K562 (cell line): ENCODE data around the gene PRAMEF12. TPM values are rescaled to one million over a fixed set of nuclear protein-coding genes. Genes with fewer than 3 reads are reported as not detected.
"Not testable (repeated sequence)": the region's sequence is repeated elsewhere in the genome, so short reads cannot be mapped to it uniquely, and the experiment has no call there.

ENCODE experiments used
- ATAC-seq: fragments of 200-7000 bp; cut with Tn5 transposase; 3 replicates; pipeline ENCODE4 v1.9.1; 2020; ENCODE audit warnings: moderate library complexity
- BruUV-seq: library from RNA; stranded (reverse); fragments of 400-500 nt; replicated peaks from 2 replicates; lab custom pipeline; 2021; lab: Mats Ljungman, UMichigan
- CTCF ChIA-PET: fragments of 300-600 bp; formaldehyde crosslinking; extraction: SDS; loops from one replicate; lab custom pipeline; 2021; ENCODE audit warnings: low intra/inter-chr PET ratio; lab: Yijun Ruan, JAX
- POLR2A ChIA-PET: fragments of 300-600, 350-650 bp; sonication (Branson Sonifier 250); formaldehyde crosslinking; extraction: SDS; loops from one replicate; lab custom pipeline; 2021; ENCODE audit warnings: antibody characterized with exemption, inconsistent platforms; lab: Yijun Ruan, JAX
- DNase-seq, 4 experiments: peaks; one replicate each; pipeline versions ENCODE4 v3.0.0 to v3.0.0-alpha.2; 2011 to 2018; ENCODE audit warnings: low spot score in 3 of 4, mixed read lengths in 3 of 4; ENCODE audit errors: extremely low read depth in 1 of 4
- FAIRE-seq: peaks from 2 replicates; lab custom pipeline; 2011; peaks lifted over from hg19 to GRCh38; lab: Jason Lieb, UNC
- H2AFZ ChIP-seq: 2 replicates; pipeline ENCODE4 v1.6.0; 2011; ENCODE audit warnings: low read depth, low read length, control low read depth, inconsistent platforms
- H3K27ac ChIP-seq: fragments of 200-600 bp; 3 replicates; pipeline ENCODE4 v1.8.0; 2011; ENCODE audit warnings: low read depth, mild to moderate bottlenecking, control low read depth, inconsistent platforms, low read length, moderate library complexity, mixed read lengths; ENCODE audit errors: extremely low read depth
- H3K27me3 ChIP-seq, 2 experiments: fragments of 300-600 bp in 1 of 2; 2 replicates in 1 of 2; 3 replicates in 1 of 2; pipeline versions ENCODE4 v1.6.0 to v1.8.0; 2011; ENCODE audit warnings: inconsistent platforms in 2 of 2, low read length in 2 of 2, mild to moderate bottlenecking in 1 of 2, mixed read lengths in 1 of 2, moderate library complexity in 1 of 2; ENCODE audit not compliant: control insufficient read depth in 2 of 2, insufficient read depth in 2 of 2
- H3K36me3 ChIP-seq: fragments of 300-600 bp; 3 replicates; pipeline ENCODE4 v1.8.0; 2011; ENCODE audit warnings: mild to moderate bottlenecking, low read length, inconsistent platforms; ENCODE audit not compliant: control insufficient read depth, insufficient read depth
- H3K4me1 ChIP-seq, 2 experiments: fragments of 200-600 bp in 1 of 2; replicated peaks in 1 of 2; 2 replicates in 1 of 2; 3 replicates in 1 of 2; pipeline versions ENCODE4 v1.5.1 to v1.8.0; 2011; ENCODE audit warnings: inconsistent platforms in 2 of 2, low read length in 2 of 2, mild to moderate bottlenecking in 1 of 2, mixed read lengths in 1 of 2, moderate library complexity in 1 of 2; ENCODE audit not compliant: control insufficient read depth in 2 of 2, insufficient read depth in 2 of 2
- H3K4me2 ChIP-seq: 2 replicates; pipeline ENCODE4 v1.6.1; 2011; ENCODE audit warnings: low read length, control low read depth, inconsistent platforms, mixed read lengths; ENCODE audit not compliant: insufficient read depth
- H3K4me3 ChIP-seq: fragments of 200-600 bp; sonication (generic), shearing (Covaris generic); 2 replicates; pipeline ENCODE4 v1.5.1; 2016; ENCODE audit warnings: control low read depth, inconsistent platforms
- H3K79me2 ChIP-seq: fragments of 200-600 bp; 3 replicates; pipeline ENCODE4 v1.8.0; 2011; ENCODE audit warnings: low read length, inconsistent platforms; ENCODE audit not compliant: control insufficient read depth, insufficient read depth
- H3K9ac ChIP-seq, 2 experiments: 2 replicates each; pipeline versions ENCODE4 v1.6.0 to v1.6.1; 2011; ENCODE audit warnings: low read depth in 2 of 2, low read length in 2 of 2, control low read depth in 1 of 2, inconsistent platforms in 1 of 2, mild to moderate bottlenecking in 1 of 2, mixed read lengths in 1 of 2; ENCODE audit not compliant: insufficient read depth in 1 of 2
- H3K9me1 ChIP-seq: one replicate; pipeline ENCODE4 v1.6.0; 2011; ENCODE audit warnings: inconsistent platforms, mild to moderate bottlenecking, low read length, moderate library complexity; ENCODE audit not compliant: control insufficient read depth, insufficient read depth
- H3K9me3 ChIP-seq: replicated peaks from 2 replicates; pipeline ENCODE4 v1.5.1; 2011; ENCODE audit warnings: low read depth, low read length, inconsistent platforms; ENCODE audit not compliant: control insufficient read depth, insufficient read depth
- H4K20me1 ChIP-seq: replicated peaks from 2 replicates; pipeline ENCODE4 v1.6.1; 2011; ENCODE audit warnings: low read length, inconsistent platforms, mixed read lengths; ENCODE audit not compliant: control insufficient read depth, insufficient read depth
- FOSL1 ChIP-seq: fragments of 200-800 bp; sonication (Bioruptor generic); conservative IDR thresholded peaks from 2 replicates; pipeline ENCODE4 v1.6.1; 2016; ENCODE audit warnings: missing genetic modification characterization, missing compliant biosample characterization
- STAT5A ChIP-seq: IDR thresholded peaks from 2 replicates; pipeline ENCODE4 v1.6.1; 2012; ENCODE audit warnings: low read length, inconsistent platforms, borderline replicate concordance
- ZBTB7A ChIP-seq: IDR thresholded peaks from 2 replicates; pipeline ENCODE4 v1.6.1; 2011; ENCODE audit warnings: low read depth, mild to moderate bottlenecking, low read length, moderate library complexity, borderline replicate concordance; ENCODE audit not compliant: control insufficient read depth
- whole genome bisulfite sequencing: fragments of 100-300 bp; shearing (Covaris generic); methylation state at CpG from one replicate; pipeline ENCODE4 v1.1.6; 2016; ENCODE audit warnings: low coverage, mixed read lengths; ENCODE audit not compliant: insufficient coverage; ENCODE audit errors: missing lambda C conversion rate; 5-methylcytosine and 5-hydroxymethylcytosine counted together
- in situ Hi-C: fragments of 300-500 bp; cut with MboI; formaldehyde crosslinking; loops from 4 replicates; pipeline ENCODE4 v1.15.0; 2018; ENCODE audit warnings: inconsistent platforms, mixed read lengths
- intact Hi-C: fragments of 100-400 bp; cut with micrococcal nuclease; formaldehyde crosslinking; loops from 2 replicates; pipeline ENCODE4 v1.14.2; 2022
- polyA plus RNA-seq, 8 experiments: library from polyadenylated mRNA; depleted of rRNA in 4 of 8; stranded (reverse) in 5 of 8; unstranded in 3 of 8; fragments of >200 nt; fragmentation: Nextera tagmentation in 2 of 8; fragmentation: Illumina TruSeq in 1 of 8; extraction: Ambion mirVana in 2 of 8; extraction: Trizol in 1 of 8; gene quantifications; 2 replicates each; pipeline versions ENCODE4 v1.2.1 to v1.2.3, GENCODE V29; 2011 to 2014; ENCODE audit warnings: inconsistent platforms in 1 of 8, missing spikeins in 1 of 8
- total RNA-seq, 7 experiments: library from RNA; depleted of rRNA in 6 of 7; stranded (reverse); fragments of >200 nt in 6 of 7; fragmentation: Illumina TruSeq in 2 of 7; extraction: Trizol in 2 of 7; gene quantifications; 2 replicates each; pipeline versions ENCODE4 v1.2.1 to v1.2.3, GENCODE V29; 2011 to 2021; ENCODE audit warnings: low replicate concordance in 1 of 7

PRAMEF12 gene
- total and polyA plus RNA-seq, 9 of the 15 experiments (the other 6 are each of a cell fraction or from before 2014, with no cell fraction given): not detected

DNA sequence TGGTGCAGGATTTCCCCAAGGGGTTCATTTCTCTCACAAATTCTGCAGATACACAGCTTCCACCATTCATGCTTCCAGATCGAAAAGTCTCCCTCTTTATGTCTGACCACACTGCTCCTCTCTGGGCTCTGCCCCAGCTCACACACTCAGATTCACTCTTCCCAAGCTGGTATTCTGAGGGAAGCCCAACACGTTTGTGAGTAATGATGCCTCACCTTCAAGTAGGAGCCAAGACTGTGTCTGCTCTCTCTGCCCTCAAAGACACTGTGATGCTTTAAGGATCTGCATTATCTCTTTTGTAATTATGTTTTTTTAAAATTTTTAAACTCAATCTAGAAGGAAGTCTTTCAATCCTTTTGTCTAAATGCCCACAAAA is 37.9 kb downstream of the PRAMEF12 start:
- FAIRE-seq: no peak
- no peaks in the 10 kb centered on the region for H3K79me2 ChIP-seq
- no TSS peak for BruUV-seq
- H3K4me3 ChIP-seq: no peak overlapping the region
- peak overlapping the region; percentile 59; the same call in 1 of the 3 replicates for H3K27ac ChIP-seq
- ChIA-PET POLR2A (no interaction called here), CTCF (no interaction called here)
- H3K4me1 ChIP-seq: peaks cover 0 to 23% of the 10 kb centered on the region in 2 experiments; a peak in 2 of 5 replicates
- intact Hi-C loops (no loop called here), in situ Hi-C loops (no loop called here)
- WGBS: 8% methylated on average over 2 of the region's 2 CpGs
- no peaks in the 10 kb centered on the region for H4K20me1 ChIP-seq
- H3K27me3 ChIP-seq: no peaks in the 10 kb centered on the region
- peak overlapping the region; percentile 66 for H3K4me2 ChIP-seq
- no peak overlapping the region for H3K9ac ChIP-seq
- no peaks in the 10 kb centered on the region for H3K36me3 ChIP-seq
- H2AFZ ChIP-seq: peak overlapping the region; percentile 79; the same call in 1 of the 2 replicates
- no peak for DNase-seq
- H3K9me1 ChIP-seq: no peaks in the 10 kb centered on the region
- peak; percentile 41 for ATAC-seq
- TF ChIP-seq STAT5A (no peak), FOSL1 (tag) (0 out of 2 replicates have a peak, but pooled peaks have one; percentile 0), ZBTB7A (no peak)
- TF ChIP-seq, all 486 proteins: peak for 1
- no peaks in the 10 kb centered on the region for H3K9me3 ChIP-seq

DNA sequence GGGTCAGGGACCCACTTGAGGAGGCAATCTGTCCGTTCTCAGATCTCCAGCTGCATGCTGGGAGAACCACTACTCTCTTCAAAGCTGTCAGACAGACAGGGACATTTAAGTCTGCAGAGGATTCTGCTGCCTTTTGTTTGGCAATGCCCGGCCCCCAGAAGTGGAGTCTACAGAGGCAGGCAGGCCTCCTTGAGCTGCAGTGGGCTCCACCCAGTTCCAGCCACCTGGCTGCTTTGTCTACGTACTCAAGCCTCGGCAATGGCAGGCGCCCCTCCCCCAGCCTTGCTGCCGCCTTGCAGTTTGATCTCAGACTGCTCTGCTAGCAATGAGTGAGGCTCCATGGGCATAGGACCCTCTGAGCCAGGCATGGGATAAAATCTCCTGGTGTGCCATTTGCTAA is 45.5 kb downstream of the PRAMEF12 start:
- ATAC-seq, H4K20me1 ChIP-seq, H3K9ac ChIP-seq, H3K9me1 ChIP-seq, H3K79me2 ChIP-seq, intact Hi-C loops, FAIRE-seq, H3K27me3 ChIP-seq, H3K4me3 ChIP-seq, DNase-seq, in situ Hi-C loops, H3K27ac ChIP-seq, H3K4me1 ChIP-seq, H3K9me3 ChIP-seq, H2AFZ ChIP-seq, H3K36me3 ChIP-seq, H3K4me2 ChIP-seq, BruUV-seq: not testable (repeated sequence)
- ChIA-PET CTCF (interaction anchor here (0.6 kb wide), 1 partner anchor 33 kb away, joined by 3 read pairs; no protein-coding TSS in a partner anchor), POLR2A (interaction anchor here (1.0 kb wide), 1 partner anchor 8 kb away, joined by 4 read pairs; no protein-coding TSS in a partner anchor)
- 1% methylated on average over 6 of the region's 6 CpGs for WGBS

Other genes starting within 250 kb of the PRAMEF12 start
Only the 7 nearest of the 12 such genes appear.
- not detected in 2 replicates for gene AADACL3, start 57.6 kb upstream of the PRAMEF12 start, total RNA-seq (2014; rRNA removed)
- gene AADACL3, start 57.6 kb upstream of the PRAMEF12 start, total RNA-seq (2014; rRNA removed; fragmentation: Illumina TruSeq; extraction: Trizol): not detected in 2 replicates
- not detected in 2 replicates for gene AADACL3, start 57.6 kb upstream of the PRAMEF12 start, total RNA-seq (2015; rRNA removed; fragmentation: Illumina TruSeq; extraction: Trizol)
- gene AADACL3, start 57.6 kb upstream of the PRAMEF12 start, total RNA-seq (2021): not detected in 2 replicates
- not detected in 2 replicates for gene AADACL3, start 57.6 kb upstream of the PRAMEF12 start, polyA plus RNA-seq (2011; rRNA removed)
- not detected in 2 replicates for gene AADACL3, start 57.6 kb upstream of the PRAMEF12 start, polyA plus RNA-seq (2014; fragmentation: Illumina TruSeq; extraction: Trizol)
- gene AADACL3, start 57.6 kb upstream of the PRAMEF12 start, polyA plus RNA-seq (2014; fragmentation: Nextera tagmentation; extraction: Ambion mirVana): not detected
- not detected in 2 replicates for gene AADACL3, start 57.6 kb upstream of the PRAMEF12 start, polyA plus RNA-seq (2014; rRNA removed)
- not detected in 2 replicates for gene CFAP107, start 27.5 kb upstream of the PRAMEF12 start, total RNA-seq (2014; rRNA removed)
- not detected in 2 replicates for gene CFAP107, start 27.5 kb upstream of the PRAMEF12 start, total RNA-seq (2014; rRNA removed; fragmentation: Illumina TruSeq; extraction: Trizol)
- not detected in 2 replicates for gene CFAP107, start 27.5 kb upstream of the PRAMEF12 start, total RNA-seq (2015; rRNA removed; fragmentation: Illumina TruSeq; extraction: Trizol)
- gene CFAP107, start 27.5 kb upstream of the PRAMEF12 start, total RNA-seq (2021): not detected in 2 replicates
- gene CFAP107, start 27.5 kb upstream of the PRAMEF12 start, polyA plus RNA-seq (2011; rRNA removed): not detected in 2 replicates
- not detected in 2 replicates for gene CFAP107, start 27.5 kb upstream of the PRAMEF12 start, polyA plus RNA-seq (2014; fragmentation: Illumina TruSeq; extraction: Trizol)
- gene CFAP107, start 27.5 kb upstream of the PRAMEF12 start, polyA plus RNA-seq (2014; fragmentation: Nextera tagmentation; extraction: Ambion mirVana): under 1 TPM in 1 of 2 experiments, not detected in 1; 0.03 TPM
- gene CFAP107, start 27.5 kb upstream of the PRAMEF12 start, polyA plus RNA-seq (2014; rRNA removed): 0.08 and 0.16 TPM in 2 replicates
- gene PRAMEF1, start 17.7 kb downstream of the PRAMEF12 start, total RNA-seq (2014; rRNA removed): not detected in 2 replicates
- gene PRAMEF1, start 17.7 kb downstream of the PRAMEF12 start, total RNA-seq (2014; rRNA removed; fragmentation: Illumina TruSeq; extraction: Trizol): not detected in 2 replicates
- not detected in 2 replicates for gene PRAMEF1, start 17.7 kb downstream of the PRAMEF12 start, total RNA-seq (2015; rRNA removed; fragmentation: Illumina TruSeq; extraction: Trizol)
- not detected in 2 replicates for gene PRAMEF1, start 17.7 kb downstream of the PRAMEF12 start, total RNA-seq (2021)
- gene PRAMEF1, start 17.7 kb downstream of the PRAMEF12 start, polyA plus RNA-seq (2011; rRNA removed): not detected in 2 replicates
- not detected in 2 replicates for gene PRAMEF1, start 17.7 kb downstream of the PRAMEF12 start, polyA plus RNA-seq (2014; fragmentation: Illumina TruSeq; extraction: Trizol)
- not detected for gene PRAMEF1, start 17.7 kb downstream of the PRAMEF12 start, polyA plus RNA-seq (2014; fragmentation: Nextera tagmentation; extraction: Ambion mirVana)
- not detected in 2 replicates for gene PRAMEF1, start 17.7 kb downstream of the PRAMEF12 start, polyA plus RNA-seq (2014; rRNA removed)
- gene PRAMEF11, start 57.7 kb downstream of the PRAMEF12 start, total RNA-seq (2014; rRNA removed): not detected in 2 replicates
- gene PRAMEF11, start 57.7 kb downstream of the PRAMEF12 start, total RNA-seq (2014; rRNA removed; fragmentation: Illumina TruSeq; extraction: Trizol): not detected in 2 replicates
- gene PRAMEF11, start 57.7 kb downstream of the PRAMEF12 start, total RNA-seq (2015; rRNA removed; fragmentation: Illumina TruSeq; extraction: Trizol): not detected in 2 replicates
- gene PRAMEF11, start 57.7 kb downstream of the PRAMEF12 start, total RNA-seq (2021): not detected in 2 replicates
- not detected in 2 replicates for gene PRAMEF11, start 57.7 kb downstream of the PRAMEF12 start, polyA plus RNA-seq (2011; rRNA removed)
- gene PRAMEF11, start 57.7 kb downstream of the PRAMEF12 start, polyA plus RNA-seq (2014; fragmentation: Illumina TruSeq; extraction: Trizol): not detected in 2 replicates
- not detected for gene PRAMEF11, start 57.7 kb downstream of the PRAMEF12 start, polyA plus RNA-seq (2014; fragmentation: Nextera tagmentation; extraction: Ambion mirVana)
- not detected in 2 replicates for gene PRAMEF11, start 57.7 kb downstream of the PRAMEF12 start, polyA plus RNA-seq (2014; rRNA removed)
- not detected in 2 replicates for gene HNRNPCL1, start 75.0 kb downstream of the PRAMEF12 start, total RNA-seq (2014; rRNA removed)
- gene HNRNPCL1, start 75.0 kb downstream of the PRAMEF12 start, total RNA-seq (2014; rRNA removed; fragmentation: Illumina TruSeq; extraction: Trizol): not detected in 2 replicates
- gene HNRNPCL1, start 75.0 kb downstream of the PRAMEF12 start, total RNA-seq (2015; rRNA removed; fragmentation: Illumina TruSeq; extraction: Trizol): not detected in 2 replicates
- not detected in 2 replicates for gene HNRNPCL1, start 75.0 kb downstream of the PRAMEF12 start, total RNA-seq (2021)
- gene HNRNPCL1, start 75.0 kb downstream of the PRAMEF12 start, polyA plus RNA-seq (2011; rRNA removed): 0.08 TPM in 1 of 2 replicates, not detected in the other
- gene HNRNPCL1, start 75.0 kb downstream of the PRAMEF12 start, polyA plus RNA-seq (2014; fragmentation: Illumina TruSeq; extraction: Trizol): not detected in 2 replicates
- gene HNRNPCL1, start 75.0 kb downstream of the PRAMEF12 start, polyA plus RNA-seq (2014; fragmentation: Nextera tagmentation; extraction: Ambion mirVana): not detected
- gene HNRNPCL1, start 75.0 kb downstream of the PRAMEF12 start, polyA plus RNA-seq (2014; rRNA removed): not detected in 2 replicates
- not detected in 2 replicates for gene PRAMEF2, start 83.3 kb downstream of the PRAMEF12 start, total RNA-seq (2014; rRNA removed)
- not detected in 2 replicates for gene PRAMEF2, start 83.3 kb downstream of the PRAMEF12 start, total RNA-seq (2014; rRNA removed; fragmentation: Illumina TruSeq; extraction: Trizol)
- gene PRAMEF2, start 83.3 kb downstream of the PRAMEF12 start, total RNA-seq (2015; rRNA removed; fragmentation: Illumina TruSeq; extraction: Trizol): not detected in 2 replicates
- gene PRAMEF2, start 83.3 kb downstream of the PRAMEF12 start, total RNA-seq (2021): not detected in 2 replicates
- not detected in 2 replicates for gene PRAMEF2, start 83.3 kb downstream of the PRAMEF12 start, polyA plus RNA-seq (2011; rRNA removed)
- not detected in 2 replicates for gene PRAMEF2, start 83.3 kb downstream of the PRAMEF12 start, polyA plus RNA-seq (2014; fragmentation: Illumina TruSeq; extraction: Trizol)
- not detected for gene PRAMEF2, start 83.3 kb downstream of the PRAMEF12 start, polyA plus RNA-seq (2014; fragmentation: Nextera tagmentation; extraction: Ambion mirVana)
- gene PRAMEF2, start 83.3 kb downstream of the PRAMEF12 start, polyA plus RNA-seq (2014; rRNA removed): not detected in 2 replicates
- not detected in 2 replicates for gene PRAMEF4, start 112.5 kb downstream of the PRAMEF12 start, total RNA-seq (2014; rRNA removed)
- gene PRAMEF4, start 112.5 kb downstream of the PRAMEF12 start, total RNA-seq (2014; rRNA removed; fragmentation: Illumina TruSeq; extraction: Trizol): not detected in 2 replicates
- not detected in 2 replicates for gene PRAMEF4, start 112.5 kb downstream of the PRAMEF12 start, total RNA-seq (2015; rRNA removed; fragmentation: Illumina TruSeq; extraction: Trizol)
- not detected in 2 replicates for gene PRAMEF4, start 112.5 kb downstream of the PRAMEF12 start, total RNA-seq (2021)
- gene PRAMEF4, start 112.5 kb downstream of the PRAMEF12 start, polyA plus RNA-seq (2011; rRNA removed): not detected in 2 replicates
- gene PRAMEF4, start 112.5 kb downstream of the PRAMEF12 start, polyA plus RNA-seq (2014; fragmentation: Illumina TruSeq; extraction: Trizol): not detected in 2 replicates
- not detected for gene PRAMEF4, start 112.5 kb downstream of the PRAMEF12 start, polyA plus RNA-seq (2014; fragmentation: Nextera tagmentation; extraction: Ambion mirVana)
- not detected in 2 replicates for gene PRAMEF4, start 112.5 kb downstream of the PRAMEF12 start, polyA plus RNA-seq (2014; rRNA removed)